K562 (cell line): ENCODE results near the gene RPRD1B. TPM values are rescaled to one million over a fixed set of nuclear protein-coding genes. Genes with fewer than 3 reads are reported as not detected.

ENCODE experiments used
- ATAC-seq: fragments of 200-7000 bp; cut with Tn5 transposase; 3 replicates; pipeline ENCODE4 v1.9.1; 2020; ENCODE audit warnings: moderate library complexity
- BruUV-seq: library from RNA; stranded (reverse); fragments of 400-500 nt; replicated peaks from 2 replicates; lab custom pipeline; 2021; lab: Mats Ljungman, UMichigan
- CTCF ChIA-PET: fragments of 300-600 bp; formaldehyde crosslinking; extraction: SDS; loops from one replicate; lab custom pipeline; 2021; ENCODE audit warnings: low intra/inter-chr PET ratio; lab: Yijun Ruan, JAX
- POLR2A ChIA-PET: fragments of 300-600, 350-650 bp; sonication (Branson Sonifier 250); formaldehyde crosslinking; extraction: SDS; loops from one replicate; lab custom pipeline; 2021; ENCODE audit warnings: antibody characterized with exemption, inconsistent platforms; lab: Yijun Ruan, JAX
- DNase-seq, 4 experiments: peaks; one replicate each; pipeline versions ENCODE4 v3.0.0 to v3.0.0-alpha.2; 2011 to 2018; ENCODE audit warnings: low spot score in 3 of 4, mixed read lengths in 3 of 4; ENCODE audit errors: extremely low read depth in 1 of 4
- FAIRE-seq: peaks from 2 replicates; lab custom pipeline; 2011; peaks lifted over from hg19 to GRCh38; lab: Jason Lieb, UNC
- H2AFZ ChIP-seq: 2 replicates; pipeline ENCODE4 v1.6.0; 2011; ENCODE audit warnings: low read depth, low read length, control low read depth, inconsistent platforms
- H3K27ac ChIP-seq: fragments of 200-600 bp; 3 replicates; pipeline ENCODE4 v1.8.0; 2011; ENCODE audit warnings: low read depth, mild to moderate bottlenecking, control low read depth, inconsistent platforms, low read length, moderate library complexity, mixed read lengths; ENCODE audit errors: extremely low read depth
- H3K27me3 ChIP-seq, 2 experiments: fragments of 300-600 bp in 1 of 2; 2 replicates in 1 of 2; 3 replicates in 1 of 2; pipeline versions ENCODE4 v1.6.0 to v1.8.0; 2011; ENCODE audit warnings: inconsistent platforms in 2 of 2, low read length in 2 of 2, mild to moderate bottlenecking in 1 of 2, mixed read lengths in 1 of 2, moderate library complexity in 1 of 2; ENCODE audit not compliant: control insufficient read depth in 2 of 2, insufficient read depth in 2 of 2
- H3K36me3 ChIP-seq: fragments of 300-600 bp; 3 replicates; pipeline ENCODE4 v1.8.0; 2011; ENCODE audit warnings: mild to moderate bottlenecking, low read length, inconsistent platforms; ENCODE audit not compliant: control insufficient read depth, insufficient read depth
- H3K4me1 ChIP-seq, 2 experiments: fragments of 200-600 bp in 1 of 2; replicated peaks in 1 of 2; 2 replicates in 1 of 2; 3 replicates in 1 of 2; pipeline versions ENCODE4 v1.5.1 to v1.8.0; 2011; ENCODE audit warnings: inconsistent platforms in 2 of 2, low read length in 2 of 2, mild to moderate bottlenecking in 1 of 2, mixed read lengths in 1 of 2, moderate library complexity in 1 of 2; ENCODE audit not compliant: control insufficient read depth in 2 of 2, insufficient read depth in 2 of 2
- H3K4me2 ChIP-seq: 2 replicates; pipeline ENCODE4 v1.6.1; 2011; ENCODE audit warnings: low read length, control low read depth, inconsistent platforms, mixed read lengths; ENCODE audit not compliant: insufficient read depth
- H3K4me3 ChIP-seq: fragments of 200-600 bp; sonication (generic), shearing (Covaris generic); 2 replicates; pipeline ENCODE4 v1.5.1; 2016; ENCODE audit warnings: control low read depth, inconsistent platforms
- H3K79me2 ChIP-seq: fragments of 200-600 bp; 3 replicates; pipeline ENCODE4 v1.8.0; 2011; ENCODE audit warnings: low read length, inconsistent platforms; ENCODE audit not compliant: control insufficient read depth, insufficient read depth
- H3K9ac ChIP-seq, 2 experiments: 2 replicates each; pipeline versions ENCODE4 v1.6.0 to v1.6.1; 2011; ENCODE audit warnings: low read depth in 2 of 2, low read length in 2 of 2, control low read depth in 1 of 2, inconsistent platforms in 1 of 2, mild to moderate bottlenecking in 1 of 2, mixed read lengths in 1 of 2; ENCODE audit not compliant: insufficient read depth in 1 of 2
- H3K9me1 ChIP-seq: one replicate; pipeline ENCODE4 v1.6.0; 2011; ENCODE audit warnings: inconsistent platforms, mild to moderate bottlenecking, low read length, moderate library complexity; ENCODE audit not compliant: control insufficient read depth, insufficient read depth
- H3K9me3 ChIP-seq: replicated peaks from 2 replicates; pipeline ENCODE4 v1.5.1; 2011; ENCODE audit warnings: low read depth, low read length, inconsistent platforms; ENCODE audit not compliant: control insufficient read depth, insufficient read depth
- H4K20me1 ChIP-seq: replicated peaks from 2 replicates; pipeline ENCODE4 v1.6.1; 2011; ENCODE audit warnings: low read length, inconsistent platforms, mixed read lengths; ENCODE audit not compliant: control insufficient read depth, insufficient read depth
- GABPA ChIP-seq: fragments of 200-800 bp; sonication (Bioruptor generic); conservative IDR thresholded peaks from 2 replicates; pipeline ENCODE4 v1.6.1; 2016; ENCODE audit warnings: low read depth, missing genetic modification characterization, missing compliant biosample characterization
- NCOA2 ChIP-seq, 2 experiments: fragments of 450-650 bp; IDR thresholded peaks; 2 replicates each; pipeline ENCODE4 v1.6.1; 2018; ENCODE audit warnings: mild to moderate bottlenecking in 2 of 2, moderate library complexity in 1 of 2; ENCODE audit not compliant: partially characterized antibody in 2 of 2
- TBL1XR1 ChIP-seq, 2 experiments: IDR thresholded peaks; 2 replicates each; pipeline ENCODE4 v1.6.1; 2012; ENCODE audit warnings: improper control_type of control experiment in 2 of 2, low read length in 2 of 2, mild to moderate bottlenecking in 1 of 2
- TCF7 ChIP-seq: sonication (generic); IDR thresholded peaks from 2 replicates; pipeline ENCODE4 v1.6.1; 2016; ENCODE audit warnings: antibody characterized with exemption, borderline replicate concordance
- WGBS: fragments of 100-300 bp; shearing (Covaris generic); methylation state at CpG from one replicate; pipeline ENCODE4 v1.1.6; 2016; ENCODE audit warnings: low coverage, mixed read lengths; ENCODE audit not compliant: insufficient coverage; ENCODE audit errors: missing lambda C conversion rate; 5-methylcytosine and 5-hydroxymethylcytosine counted together
- in situ Hi-C: fragments of 300-500 bp; cut with MboI; formaldehyde crosslinking; loops from 4 replicates; pipeline ENCODE4 v1.15.0; 2018; ENCODE audit warnings: inconsistent platforms, mixed read lengths
- intact Hi-C: fragments of 100-400 bp; cut with micrococcal nuclease; formaldehyde crosslinking; loops from 2 replicates; pipeline ENCODE4 v1.14.2; 2022
- polyA plus RNA-seq, 8 experiments: library from polyadenylated mRNA; depleted of rRNA in 4 of 8; stranded (reverse) in 5 of 8; unstranded in 3 of 8; fragments of >200 nt; fragmentation: Nextera tagmentation in 2 of 8; fragmentation: Illumina TruSeq in 1 of 8; extraction: Ambion mirVana in 2 of 8; extraction: Trizol in 1 of 8; gene quantifications; 2 replicates each; pipeline versions ENCODE4 v1.2.1 to v1.2.3, GENCODE V29; 2011 to 2014; ENCODE audit warnings: inconsistent platforms in 1 of 8, missing spikeins in 1 of 8
- total RNA-seq, 7 experiments: library from RNA; depleted of rRNA in 6 of 7; stranded (reverse); fragments of >200 nt in 6 of 7; fragmentation: Illumina TruSeq in 2 of 7; extraction: Trizol in 2 of 7; gene quantifications; 2 replicates each; pipeline versions ENCODE4 v1.2.1 to v1.2.3, GENCODE V29; 2011 to 2021; ENCODE audit warnings: low replicate concordance in 1 of 7

Gene RPRD1B
- total and polyA plus RNA-seq, 9 of the 15 experiments (the other 6 are each of a cell fraction or from before 2014, with no cell fraction given), result 5.5 to 43.0 (median 24.4) TPM

- H3K27ac ChIP-seq, result no peak overlapping the region
- no peak overlapping the region for H3K4me3 ChIP-seq
- H2AFZ ChIP-seq, result no peak overlapping the region
- TF ChIP-seq TCF7, result no peak
- no peak for TF ChIP-seq NCOA2 (IDR thresholded peaks at IDR 0.05; ENCODE audit: partially characterized antibody in 2 of 2)
- no peak for TF ChIP-seq TBL1XR1 (IDR thresholded peaks at IDR 0.05; ENCODE audit: low read length in 2 of 2)
- H3K9me3 ChIP-seq, result no peaks in the 10 kb centered on the region
- in situ Hi-C loops, result no loop called here
- ChIA-PET CTCF (no interaction called here), POLR2A (interaction anchor here (1.2 to 2.2 kb wide), 2 partner anchors 13 to 17 kb away, joined by 3 to 10 read pairs; partner anchors contain the start of genes RPRD1B and TTI1)
- ATAC-seq (no peak), DNase-seq (no peak), FAIRE-seq (no peak)
- H3K36me3 ChIP-seq, result peaks cover 82% of the 10 kb centered on the region
- H3K4me1 ChIP-seq, result no peaks in the 10 kb centered on the region; a peak in 1 of 5 replicates
- WGBS, result 83% methylated on average over 1 of the region's 1 CpG
- H3K9me1 ChIP-seq, result no peaks in the 10 kb centered on the region
- H3K79me2 ChIP-seq, result peaks cover 67% of the 10 kb centered on the region
- no TSS peak for BruUV-seq
- no peaks in the 10 kb centered on the region for H3K27me3 ChIP-seq
- peaks cover 3% of the 10 kb centered on the region; the same call in 1 of the 2 replicates for H4K20me1 ChIP-seq
- intact Hi-C loops, result no loop called here
- no peak overlapping the region for H3K9ac ChIP-seq
- no peak overlapping the region for H3K4me2 ChIP-seq
These were observed 17.1 kb downstream of the RPRD1B start for GRCh38 chr20:38050686-38051085.

DNA sequence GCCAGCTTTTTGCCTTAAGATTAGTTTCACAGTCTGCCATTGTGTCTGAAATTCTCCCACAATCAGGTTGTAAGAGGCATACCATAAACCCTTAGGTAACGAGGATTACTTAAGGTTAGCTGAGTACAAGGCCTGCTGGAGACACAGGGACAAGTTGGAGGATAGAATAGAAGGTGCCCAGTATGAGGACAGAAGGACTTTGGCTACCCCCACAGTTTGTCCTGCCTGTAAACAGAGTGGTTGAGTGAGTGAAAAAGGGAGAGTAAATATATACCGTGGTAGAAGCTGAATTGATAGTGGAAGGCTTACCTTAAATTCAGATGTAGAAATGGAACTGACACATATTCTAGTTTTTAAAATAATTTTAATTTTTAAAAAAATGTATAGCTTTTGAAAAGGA lies 19.3 kb downstream of the RPRD1B start:
- intact Hi-C loops, result no loop called here
- Histone ChIP-seq H3K4me2 (no peak overlapping the region), H4K20me1 (peaks cover 3% of the 10 kb centered on the region; the same call in 1 of the 2 replicates), H2AFZ (no peak overlapping the region), H3K9me3 (no peaks in the 10 kb centered on the region), H3K27ac (no peak overlapping the region), H3K4me3 (no peak overlapping the region), H3K36me3 (peaks cover 75% of the 10 kb centered on the region), H3K9me1 (no peaks in the 10 kb centered on the region), H3K79me2 (peaks cover 58% of the 10 kb centered on the region), H3K4me1 (no peaks in the 10 kb centered on the region; a peak in 1 of 5 replicates)
- WGBS, result 61% methylated on average over 2 of the region's 2 CpGs
- in situ Hi-C loops, result no loop called here
- no TSS peak for BruUV-seq
- DNase-seq, result no peak
- no peak for TF ChIP-seq GABPA (tag)
- TF ChIP-seq, all 486 proteins: peak for 0
- ChIA-PET CTCF (no interaction called here), POLR2A (interaction anchor here (0.9 to 2.5 kb wide), 4 partner anchors 10 to 61 kb away, joined by 3 to 8 read pairs (median 4); no protein-coding TSS in a partner anchor)
- Histone ChIP-seq H3K9ac (no peak overlapping the region), H3K27me3 (no peaks in the 10 kb centered on the region)
- ATAC-seq, result no peak
- FAIRE-seq, result no peak
